ENCODE measurements around the gene PIGT.
"Not testable (repeated sequence)": the region's sequence is repeated elsewhere in the genome, so short reads cannot be mapped to it uniquely, and the experiment has no call there.

DNA sequence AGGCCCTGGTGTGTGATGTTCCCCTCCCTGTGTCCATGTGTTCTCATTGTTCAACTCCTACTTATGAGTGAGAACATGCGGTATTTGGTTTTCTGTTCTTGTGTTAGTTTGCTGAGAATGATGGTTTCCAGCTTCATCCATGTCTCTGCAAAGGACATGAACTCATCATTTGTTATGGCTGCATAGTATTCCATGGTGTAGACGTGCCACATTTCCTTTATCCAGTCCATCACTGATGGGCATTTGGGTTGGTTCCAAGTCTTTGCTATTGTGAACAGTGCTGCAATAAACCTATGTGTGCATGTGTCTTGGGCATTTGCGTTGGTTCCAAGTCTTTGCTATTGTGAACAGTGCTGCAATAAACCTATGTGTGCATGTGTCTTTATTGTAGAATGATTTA lies 56.3 kb downstream of the PIGT start:
- TF ChIP-seq, protein P1, sequence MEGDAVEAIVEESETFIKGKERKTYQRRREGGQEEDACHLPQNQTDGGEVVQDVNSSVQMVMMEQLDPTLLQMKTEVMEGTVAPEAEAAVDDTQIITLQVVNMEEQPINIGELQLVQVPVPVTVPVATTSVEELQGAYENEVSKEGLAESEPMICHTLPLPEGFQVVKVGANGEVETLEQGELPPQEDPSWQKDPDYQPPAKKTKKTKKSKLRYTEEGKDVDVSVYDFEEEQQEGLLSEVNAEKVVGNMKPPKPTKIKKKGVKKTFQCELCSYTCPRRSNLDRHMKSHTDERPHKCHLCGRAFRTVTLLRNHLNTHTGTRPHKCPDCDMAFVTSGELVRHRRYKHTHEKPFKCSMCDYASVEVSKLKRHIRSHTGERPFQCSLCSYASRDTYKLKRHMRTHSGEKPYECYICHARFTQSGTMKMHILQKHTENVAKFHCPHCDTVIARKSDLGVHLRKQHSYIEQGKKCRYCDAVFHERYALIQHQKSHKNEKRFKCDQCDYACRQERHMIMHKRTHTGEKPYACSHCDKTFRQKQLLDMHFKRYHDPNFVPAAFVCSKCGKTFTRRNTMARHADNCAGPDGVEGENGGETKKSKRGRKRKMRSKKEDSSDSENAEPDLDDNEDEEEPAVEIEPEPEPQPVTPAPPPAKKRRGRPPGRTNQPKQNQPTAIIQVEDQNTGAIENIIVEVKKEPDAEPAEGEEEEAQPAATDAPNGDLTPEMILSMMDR (IDR thresholded peaks at IDR 0.05): not testable (repeated sequence)
- not testable (repeated sequence) for TF ChIP-seq POLR2A (IDR thresholded peaks at IDR 0.05)
